ENCODE data around the gene FFAR2.
"Not testable (repeated sequence)": the region's sequence is repeated elsewhere in the genome, so short reads cannot be mapped to it uniquely, and the experiment has no call there.

The FFAR2 gene

GRCh38 chr19:35454663-35455062 is 6.6 kb downstream of the FFAR2 start:
- no peak for DNase-seq (ENCODE audit: low read depth in 2 of 2, low spot score in 1 of 2)

GRCh38 chr19:35455616-35456201 is 7.7 kb downstream of the FFAR2 start:
- DNase-seq (ENCODE audit: low read depth in 2 of 2, low spot score in 1 of 2): no peak

- no peak for DNase-seq (ENCODE audit: low read depth in 2 of 2, low spot score in 1 of 2)
Observed at GRCh38 chr19:35457173-35457572, 9.1 kb downstream of the FFAR2 start.

- no peak for DNase-seq (ENCODE audit: low read depth in 2 of 2, low spot score in 1 of 2)
Observed at GRCh38 chr19:35458192-35458591, 10.1 kb downstream of the FFAR2 start.

- DNase-seq (ENCODE audit: low read depth in 2 of 2, low spot score in 1 of 2): no peak
Observed at GRCh38 chr19:35458731-35459391, 10.8 kb downstream of the FFAR2 start.

GRCh38 chr19:35459414-35460082 is 11.5 kb downstream of the FFAR2 start:
- DNase-seq (ENCODE audit: low read depth in 2 of 2, low spot score in 1 of 2): no peak

GRCh38 chr19:35460608-35461007 is 12.6 kb downstream of the FFAR2 start:
- DNase-seq (ENCODE audit: low read depth in 2 of 2, low spot score in 1 of 2): no peak

GRCh38 chr19:35461060-35461459 is 13.0 kb downstream of the FFAR2 start:
- DNase-seq (ENCODE audit: low read depth in 2 of 2, low spot score in 1 of 2): no peak

GRCh38 chr19:35461788-35462187 is 13.7 kb downstream of the FFAR2 start:
- DNase-seq (ENCODE audit: low read depth in 2 of 2, low spot score in 1 of 2): not testable (repeated sequence)

GRCh38 chr19:35462476-35462953 is 14.5 kb downstream of the FFAR2 start:
- DNase-seq (ENCODE audit: low read depth in 2 of 2, low spot score in 1 of 2): peak in 1 of 2 donors; percentile 28

GRCh38 chr19:35462956-35463355 is 14.9 kb downstream of the FFAR2 start:
- DNase-seq (ENCODE audit: low read depth in 2 of 2, low spot score in 1 of 2): not testable (repeated sequence)

GRCh38 chr19:35466259-35466658 is 18.2 kb downstream of the FFAR2 start:
- no peak for DNase-seq (ENCODE audit: low read depth in 2 of 2, low spot score in 1 of 2)

GRCh38 chr19:35468637-35469036 is 20.6 kb downstream of the FFAR2 start:
- DNase-seq (ENCODE audit: low read depth in 2 of 2, low spot score in 1 of 2): peak; percentile 25 to 29

GRCh38 chr19:35470128-35470527 is 22.1 kb downstream of the FFAR2 start:
- DNase-seq (ENCODE audit: low read depth in 2 of 2, low spot score in 1 of 2): no peak

GRCh38 chr19:35471075-35471474 is 23.0 kb downstream of the FFAR2 start:
- not testable (repeated sequence) for DNase-seq (ENCODE audit: low read depth in 2 of 2, low spot score in 1 of 2)

GRCh38 chr19:35471946-35472345 is 23.9 kb downstream of the FFAR2 start:
- DNase-seq (ENCODE audit: low read depth in 2 of 2, low spot score in 1 of 2): no peak

- DNase-seq (ENCODE audit: low read depth in 2 of 2, low spot score in 1 of 2): no peak
Observed at GRCh38 chr19:35474104-35474503, 26.0 kb downstream of the FFAR2 start.

- DNase-seq (ENCODE audit: low read depth in 2 of 2, low spot score in 1 of 2): not testable (repeated sequence)
Observed at GRCh38 chr19:35474594-35474993, 26.5 kb downstream of the FFAR2 start.

- no peak for DNase-seq (ENCODE audit: low read depth in 2 of 2, low spot score in 1 of 2)
Observed at GRCh38 chr19:35476149-35476548, 28.1 kb downstream of the FFAR2 start.

- DNase-seq (ENCODE audit: low read depth in 2 of 2, low spot score in 1 of 2): no peak
Observed at GRCh38 chr19:35478794-35479677, 31.0 kb downstream of the FFAR2 start.

- DNase-seq (ENCODE audit: low read depth in 2 of 2, low spot score in 1 of 2): no peak
Observed at GRCh38 chr19:35483089-35483488, 35.0 kb downstream of the FFAR2 start.

Data from stimulated activated CD8-positive, alpha-beta memory T cell treated with anti-CD3 and anti-CD28 coated beads, Interleukin-4, amount 100 ng/mL, for 4 hours (primary cell).